ENCODE results near the gene AVL9.
"Not testable (repeated sequence)": the region's sequence is repeated elsewhere in the genome, so short reads cannot be mapped to it uniquely, and the experiment has no call there.

AVL9 gene

GRCh38 chr7:32495298-32496051, at the start of gene AVL9:
TSS of gene AVL9 (plus strand) at chr7:32495489. CDS start at chr7:32495710, 221 bp downstream.
- FAIRE-seq, result no peak

- FAIRE-seq, result no peak
Measured at GRCh38 chr7:32447218-32447617, 48.1 kb upstream of the AVL9 start.

GRCh38 chr7:32453341-32454011, 41.8 kb upstream of the AVL9 start:
- no peak for FAIRE-seq

GRCh38 chr7:32458025-32458424, 37.3 kb upstream of the AVL9 start:
- FAIRE-seq, result no peak

- no peak for FAIRE-seq
Measured at GRCh38 chr7:32459788-32460187, 35.5 kb upstream of the AVL9 start.

GRCh38 chr7:32461484-32461883, 33.8 kb upstream of the AVL9 start:
- FAIRE-seq, result no peak

- FAIRE-seq, result no peak
Measured at GRCh38 chr7:32462451-32462850, 32.8 kb upstream of the AVL9 start.

GRCh38 chr7:32462977-32463376, 32.3 kb upstream of the AVL9 start:
- no peak for FAIRE-seq

- FAIRE-seq, result not testable (repeated sequence)
Measured at GRCh38 chr7:32464641-32465416, 30.5 kb upstream of the AVL9 start.

GRCh38 chr7:32470004-32470403, 25.3 kb upstream of the AVL9 start:
- FAIRE-seq, result not testable (repeated sequence)

- no peak for FAIRE-seq
Measured at GRCh38 chr7:32470871-32471270, 24.4 kb upstream of the AVL9 start.

GRCh38 chr7:32472015-32472414, 23.3 kb upstream of the AVL9 start:
- no peak for FAIRE-seq

GRCh38 chr7:32474008-32474407, 21.3 kb upstream of the AVL9 start:
- no peak for FAIRE-seq

GRCh38 chr7:32476816-32477648, 18.3 kb upstream of the AVL9 start:
- no peak for FAIRE-seq

- no peak for FAIRE-seq
Measured at GRCh38 chr7:32477649-32477980, 17.7 kb upstream of the AVL9 start.

- no peak for FAIRE-seq
Measured at GRCh38 chr7:32479574-32480200, 15.6 kb upstream of the AVL9 start.

- FAIRE-seq, result no peak
Measured at GRCh38 chr7:32481176-32481575, 14.1 kb upstream of the AVL9 start.

GRCh38 chr7:32481921-32482320, 13.4 kb upstream of the AVL9 start:
- no peak for FAIRE-seq

- no peak for FAIRE-seq
Measured at GRCh38 chr7:32489788-32490126, 5.5 kb upstream of the AVL9 start.

- no peak for FAIRE-seq
Measured at GRCh38 chr7:32490127-32490796, 5.0 kb upstream of the AVL9 start, which contains the start of gene LSM5. TSS of gene LSM5 (minus strand) at chr7:32490380. CDS start at chr7:32490365, 15 bp downstream.

GRCh38 chr7:32494946-32495297, 367 bp upstream of the AVL9 start:
- FAIRE-seq, result no peak
